Lower lobe of right lung (tissue), 2 donors: ENCODE measurements around the gene DHRS3. TPM values are rescaled to one million over a fixed set of nuclear protein-coding genes. Genes with fewer than 3 reads are reported as not detected.

Experiments used
- ATAC-seq, 2 donors: fragments of 200-7000 bp; cut with Tn5 transposase; one replicate each; pipeline ENCODE4 v1.9.1; 2020 to 2022; ENCODE audit warnings: mild to moderate bottlenecking in 2 of 2, moderate library complexity in 2 of 2
- DNase-seq: peaks from one replicate; pipeline ENCODE4 v3.0.0-alpha.2; 2020
- H3K27ac ChIP-seq: fragments of 200-600 bp; one replicate; pipeline ENCODE4 v1.8.0; 2022
- H3K27me3 ChIP-seq: fragments of 200-600 bp; one replicate; pipeline ENCODE4 v1.8.0; 2022; ENCODE audit warnings: low read depth
- H3K36me3 ChIP-seq: fragments of 200-600 bp; one replicate; pipeline ENCODE4 v1.8.0; 2022; ENCODE audit warnings: mild to moderate bottlenecking
- H3K4me1 ChIP-seq: fragments of 200-600 bp; one replicate; pipeline ENCODE4 v1.8.0; 2022
- H3K4me3 ChIP-seq: fragments of 200-600 bp; one replicate; pipeline ENCODE4 v1.8.0; 2022; ENCODE audit warnings: mild to moderate bottlenecking
- H3K9me3 ChIP-seq: fragments of 200-600 bp; one replicate; pipeline ENCODE4 v1.8.0; 2022
- CTCF ChIP-seq: fragments of 200-600 bp; IDR thresholded peaks from one replicate; pipeline ENCODE4 v1.8.0; 2022; ENCODE audit warnings: antibody characterized with exemption, mild to moderate bottlenecking
- intact Hi-C: fragments of 100-400 bp; cut with DNase I; formaldehyde crosslinking; loops from one replicate; pipeline ENCODE4 v1.11.0; 2022
- long read RNA-seq: library from polyadenylated mRNA; unstranded; transcript quantifications from one replicate; pipeline ENCODE4 v2.0.0, GENCODE V29; 2021
- total RNA-seq: library from RNA; stranded (reverse); fragmentation: NEBNext Ultra II Directional; extraction: Animal tissue kit (Norgen Biotek cat#: 25700); gene quantifications from one replicate; pipeline ENCODE4 v1.2.1, GENCODE V29; 2021
- donor health status: DM: no; HTN: yes; CAD: no; lungs with severe emphysema.

DHRS3 gene, protein sequence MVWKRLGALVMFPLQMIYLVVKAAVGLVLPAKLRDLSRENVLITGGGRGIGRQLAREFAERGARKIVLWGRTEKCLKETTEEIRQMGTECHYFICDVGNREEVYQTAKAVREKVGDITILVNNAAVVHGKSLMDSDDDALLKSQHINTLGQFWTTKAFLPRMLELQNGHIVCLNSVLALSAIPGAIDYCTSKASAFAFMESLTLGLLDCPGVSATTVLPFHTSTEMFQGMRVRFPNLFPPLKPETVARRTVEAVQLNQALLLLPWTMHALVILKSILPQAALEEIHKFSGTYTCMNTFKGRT
- total RNA-seq = 135 TPM
- long read RNA-seq, transcript DHRS3-204 (6 exons, 1,722 nt) = major isoform, 69 of 110 reads
- long read RNA-seq, partial matches to known transcripts = 16 of 110 reads
- long read RNA-seq, other reads (novel, unspliced or antisense) = 25 of 110 reads

GRCh38 chr1:12617901-12618660 lies at the start of gene DHRS3:
TSS of gene DHRS3 (minus strand) at chr1:12618210. CDS start at chr1:12617348, 862 bp downstream.
- intact Hi-C loops = no loop called here
- peak; percentile 75 to 87 for ATAC-seq
- no peak for TF ChIP-seq CTCF

DNA sequence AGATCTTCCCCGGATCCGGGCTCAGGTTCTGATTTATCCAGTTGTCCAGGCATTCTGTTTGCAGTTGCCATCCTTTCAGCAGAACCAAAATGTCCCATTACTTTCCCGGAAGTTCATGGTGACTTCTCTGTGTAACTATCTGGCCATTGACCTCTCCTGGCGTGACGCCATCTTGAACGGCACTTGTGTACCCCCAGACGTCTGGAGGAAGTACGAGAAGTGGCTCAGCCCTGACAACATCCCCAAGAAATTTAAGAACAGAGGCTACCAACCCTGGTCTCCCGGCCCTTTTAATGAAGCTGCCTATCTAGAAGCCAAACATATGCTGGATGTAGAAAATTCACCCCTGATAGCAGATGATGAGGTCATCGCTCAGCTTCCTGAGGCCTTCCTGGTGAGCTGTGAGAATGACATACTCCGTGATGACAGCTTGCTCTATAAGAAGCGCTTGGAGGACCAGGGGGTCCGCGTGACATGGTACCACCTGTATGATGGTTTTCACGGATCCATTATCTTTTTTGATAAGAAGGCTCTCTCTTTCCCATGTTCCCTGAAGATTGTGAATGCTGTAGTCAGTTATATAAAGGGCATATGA lies 48.2 kb upstream of the DHRS3 start:
- TF ChIP-seq CTCF = no peak
- ATAC-seq (no peak), DNase-seq (no peak)
- intact Hi-C loops = no loop called here
- no peak overlapping the region for H3K4me3 ChIP-seq
- H3K27me3 ChIP-seq = no peaks in the 10 kb centered on the region
- no peaks in the 10 kb centered on the region for H3K4me1 ChIP-seq
- no peaks in the 10 kb centered on the region for H3K9me3 ChIP-seq
- H3K27ac ChIP-seq = no peak overlapping the region
- no peaks in the 10 kb centered on the region for H3K36me3 ChIP-seq

More at GRCh38 chr1:12617901-12618660, at the start of gene DHRS3:
- H3K4me3 ChIP-seq = peak within 1 kb of the TSS; percentile 85
- no peaks in the 10 kb centered on the region for H3K27me3 ChIP-seq
- H3K27ac ChIP-seq = peak within 1 kb of the TSS; percentile 88
- no peaks in the 10 kb centered on the region for H3K9me3 ChIP-seq
- H3K4me1 ChIP-seq = peaks cover 66% of the 10 kb centered on the region
- DNase-seq = peak; percentile 87
- peaks cover 6% of the 10 kb centered on the region for H3K36me3 ChIP-seq

GRCh38 chr1:12665511-12665910 lies 47.5 kb upstream of the DHRS3 start:
- no peaks in the 10 kb centered on the region for H3K27me3 ChIP-seq
- no peaks in the 10 kb centered on the region for H3K4me1 ChIP-seq
- DNase-seq (no peak), ATAC-seq (no peak)
- no peak overlapping the region for H3K4me3 ChIP-seq
- H3K9me3 ChIP-seq = no peaks in the 10 kb centered on the region
- no peak overlapping the region for H3K27ac ChIP-seq
- H3K36me3 ChIP-seq = no peaks in the 10 kb centered on the region
- TF ChIP-seq CTCF = no peak
- intact Hi-C loops = no loop called here

- Histone ChIP-seq H3K9me3 (no peaks in the 10 kb centered on the region), H3K36me3 (no peaks in the 10 kb centered on the region), H3K27me3 (no peaks in the 10 kb centered on the region), H3K27ac (no peak overlapping the region), H3K4me3 (no peak overlapping the region), H3K4me1 (peaks cover 3% of the 10 kb centered on the region)
- intact Hi-C loops = no loop called here
- TF ChIP-seq CTCF = no peak
- DNase-seq (no peak), ATAC-seq (no peak)
Measured at GRCh38 chr1:12662556-12662955, 44.5 kb upstream of the DHRS3 start.

DNA sequence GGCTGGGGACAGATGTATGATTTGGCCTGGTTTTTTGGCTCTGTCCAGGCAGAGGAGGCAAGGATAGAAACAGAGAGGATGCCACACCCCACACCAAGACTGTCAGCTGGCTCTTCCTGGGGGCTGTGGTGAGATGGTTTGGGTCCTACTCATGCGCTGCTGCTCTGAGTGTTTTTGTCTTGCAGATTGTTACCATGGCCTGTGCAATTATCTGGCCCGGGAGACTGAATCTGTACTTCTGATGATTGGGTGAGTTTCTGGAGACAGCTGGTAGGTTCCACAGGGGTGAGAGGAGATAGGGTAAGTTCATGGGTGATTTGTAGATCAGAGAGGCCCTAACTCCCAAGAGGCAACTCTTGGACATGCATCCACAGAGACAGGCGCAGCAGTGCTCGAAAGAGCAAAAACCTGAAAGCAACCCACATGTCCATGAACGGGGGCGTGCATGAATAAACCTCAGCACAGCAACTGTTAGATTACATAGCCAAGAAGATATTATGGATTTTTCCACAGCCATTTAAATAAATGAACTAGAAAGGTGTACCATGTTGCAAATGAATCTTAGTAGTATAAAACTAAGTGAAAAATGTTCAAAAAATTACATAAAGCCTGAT lies 43.7 kb upstream of the DHRS3 start:
- intact Hi-C loops = no loop called here
- no peak for ATAC-seq
- Histone ChIP-seq H3K27me3 (no peaks in the 10 kb centered on the region), H3K4me3 (no peak overlapping the region), H3K4me1 (peaks cover 3% of the 10 kb centered on the region), H3K9me3 (no peaks in the 10 kb centered on the region), H3K27ac (no peak overlapping the region), H3K36me3 (no peaks in the 10 kb centered on the region)
- TF ChIP-seq CTCF = no peak
- DNase-seq = no peak
